ENCODE results near the gene THAP8. TPM values are rescaled to one million over a fixed set of nuclear protein-coding genes. Genes with fewer than 3 reads are reported as not detected.

The THAP8 gene
- total RNA-seq, 1 experiment from 2014 or later: 5.4 TPM

DNA sequence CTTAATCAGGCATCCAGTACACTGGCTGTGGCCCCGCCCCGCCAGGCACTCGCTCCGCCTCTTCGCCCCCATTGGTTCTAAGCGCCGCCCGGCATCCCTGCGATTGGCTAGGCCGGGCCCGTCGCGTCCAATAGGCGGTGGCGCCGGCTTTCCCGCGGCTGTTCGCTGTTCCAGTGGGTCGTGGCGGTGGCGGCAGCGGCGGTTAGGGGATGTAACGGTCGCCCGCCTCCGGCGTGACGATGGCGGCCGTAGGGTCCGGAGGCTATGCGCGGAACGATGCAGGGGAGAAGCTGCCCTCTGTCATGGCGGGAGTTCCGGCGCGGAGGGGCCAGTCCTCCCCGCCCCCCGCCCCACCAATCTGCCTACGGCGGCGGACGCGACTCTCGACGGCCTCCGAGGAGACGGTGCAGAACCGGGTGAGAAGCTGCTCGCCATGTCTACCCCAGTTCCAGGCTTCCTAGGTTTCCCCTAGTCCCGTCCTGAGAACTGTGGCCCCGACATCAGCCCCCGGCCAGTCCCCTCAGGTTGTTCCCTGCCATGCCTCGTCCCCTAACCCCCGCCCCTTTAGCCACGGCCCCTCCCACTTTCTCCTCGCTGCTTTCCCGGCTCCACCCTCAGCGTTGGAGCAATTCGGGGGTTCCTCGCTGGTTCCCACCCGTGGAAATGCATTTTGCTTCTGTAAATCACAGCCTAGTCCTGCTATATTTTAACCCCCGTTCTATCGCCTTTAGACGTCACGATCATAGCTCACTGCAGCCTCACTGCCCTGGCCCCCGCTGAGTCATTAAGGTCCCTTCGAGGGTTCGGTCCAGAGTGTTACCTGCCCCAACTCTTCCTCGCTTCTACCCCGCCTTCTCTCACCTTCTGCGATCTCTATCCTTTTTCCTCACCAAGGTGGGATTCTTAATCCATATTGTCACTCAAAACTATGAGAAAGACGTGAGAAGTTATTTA is 925 bp upstream of the THAP8 start, which contains the start of gene WDR62:
Gene WDR62 (plus strand): TSS at position 165 of the 954 bp plus-strand sequence. CDS start 75 bp downstream, at position 240.
- Mint-ChIP-seq H3K4me1 (peaks cover 23 to 31% of the 10 kb centered on the region in 2 experiments), H3K27ac (peak within 1 kb of the TSS; percentile 82 to 98 (median 96)), H3K4me3 (peak within 1 kb of the TSS; percentile 91 to 95), H3K36me3 (ENCODE audit: insufficient read depth in 1 of 3, low read depth in 3 of 3) (peaks cover 8 to 28% (median 9%) of the 10 kb centered on the region in 3 experiments), H3K9me3 (no peaks in the 10 kb centered on the region; a peak in 1 of 5 replicates), H3K27me3 (ENCODE audit: low read depth) (no peaks in the 10 kb centered on the region; the same call in 1 of the 2 replicates)
- H3K56ac ChIP-seq (ENCODE audit: insufficient read length, low read depth, low read length): no peak within 1 kb of the TSS
- DNase-seq: peak; percentile 92
- no peak within 1 kb of the TSS for H3K4ac ChIP-seq (ENCODE audit: low read depth, low read length)
- peaks cover 2% of the 10 kb centered on the region; the same call in 1 of the 2 replicates for H3K79me2 ChIP-seq (ENCODE audit: insufficient read depth, low read length)
- no peak within 1 kb of the TSS for H2BK5ac ChIP-seq (ENCODE audit: insufficient read length, low read length)
- H3K14ac ChIP-seq (ENCODE audit: insufficient read depth, low read length): peak within 1 kb of the TSS; percentile 69
- peak within 1 kb of the TSS; percentile 98 for H3K4me2 ChIP-seq (ENCODE audit: insufficient read depth, insufficient read length, low read length)
- no peaks in the 10 kb centered on the region for H3K9me3 ChIP-seq (ENCODE audit: control insufficient read depth, low read depth, low read length)
- peaks cover 10% of the 10 kb centered on the region for H3K23me2 ChIP-seq (ENCODE audit: insufficient read length, low read depth, low read length, poor library complexity, severe bottlenecking)
- H4K5ac ChIP-seq (ENCODE audit: insufficient read length, low read depth, low read length): no peak within 1 kb of the TSS
- H3K23ac ChIP-seq (ENCODE audit: insufficient read length, low read depth, low read length): no peak within 1 kb of the TSS
- H4K20me1 ChIP-seq (ENCODE audit: control insufficient read depth, insufficient read depth, insufficient read length): no peaks in the 10 kb centered on the region
- H2AK5ac ChIP-seq (ENCODE audit: insufficient read length, low read length): no peak within 1 kb of the TSS
- H3K79me1 ChIP-seq (ENCODE audit: insufficient read depth, low read depth, low read length, poor library complexity, severe bottlenecking): peaks cover 4% of the 10 kb centered on the region
- no peak within 1 kb of the TSS for H3K27ac ChIP-seq (ENCODE audit: insufficient read length, low read depth, low read length)
- no peak within 1 kb of the TSS for H2AFZ ChIP-seq (ENCODE audit: low read length)
- no peak within 1 kb of the TSS for H2BK12ac ChIP-seq (ENCODE audit: insufficient read length, low read depth, low read length)
- no peak within 1 kb of the TSS for H3T11ph ChIP-seq (ENCODE audit: low read length)
- no CpG with 5 or more reads among the region's 76 CpGs for WGBS (ENCODE audit: extremely low coverage, insufficient read length, low lambda C conversion rate)
- H4K8ac ChIP-seq (replicated peaks; ENCODE audit: insufficient read length, low read depth, low read length): no peak within 1 kb of the TSS
- peak within 1 kb of the TSS; percentile 64 for H3K9ac ChIP-seq (ENCODE audit: extremely low read depth, insufficient read length, low read length)
- no peak within 1 kb of the TSS for H4K91ac ChIP-seq (ENCODE audit: insufficient read length, low read depth, low read length)
- peaks cover 4% of the 10 kb centered on the region; the same call in 1 of the 2 replicates for H3K4me1 ChIP-seq (ENCODE audit: insufficient read depth, low read length)
- TF ChIP-seq, protein P1, sequence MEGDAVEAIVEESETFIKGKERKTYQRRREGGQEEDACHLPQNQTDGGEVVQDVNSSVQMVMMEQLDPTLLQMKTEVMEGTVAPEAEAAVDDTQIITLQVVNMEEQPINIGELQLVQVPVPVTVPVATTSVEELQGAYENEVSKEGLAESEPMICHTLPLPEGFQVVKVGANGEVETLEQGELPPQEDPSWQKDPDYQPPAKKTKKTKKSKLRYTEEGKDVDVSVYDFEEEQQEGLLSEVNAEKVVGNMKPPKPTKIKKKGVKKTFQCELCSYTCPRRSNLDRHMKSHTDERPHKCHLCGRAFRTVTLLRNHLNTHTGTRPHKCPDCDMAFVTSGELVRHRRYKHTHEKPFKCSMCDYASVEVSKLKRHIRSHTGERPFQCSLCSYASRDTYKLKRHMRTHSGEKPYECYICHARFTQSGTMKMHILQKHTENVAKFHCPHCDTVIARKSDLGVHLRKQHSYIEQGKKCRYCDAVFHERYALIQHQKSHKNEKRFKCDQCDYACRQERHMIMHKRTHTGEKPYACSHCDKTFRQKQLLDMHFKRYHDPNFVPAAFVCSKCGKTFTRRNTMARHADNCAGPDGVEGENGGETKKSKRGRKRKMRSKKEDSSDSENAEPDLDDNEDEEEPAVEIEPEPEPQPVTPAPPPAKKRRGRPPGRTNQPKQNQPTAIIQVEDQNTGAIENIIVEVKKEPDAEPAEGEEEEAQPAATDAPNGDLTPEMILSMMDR (conservative IDR thresholded peaks at IDR 0.05): no peak
- peak within 1 kb of the TSS; percentile 63 for H3K18ac ChIP-seq (ENCODE audit: insufficient read length, low read depth, low read length)
- H2BK15ac ChIP-seq (ENCODE audit: low read depth, low read length): no peak within 1 kb of the TSS
- no peak within 1 kb of the TSS for H2BK120ac ChIP-seq (ENCODE audit: low read depth, low read length, poor library complexity, severe bottlenecking)
- no peaks in the 10 kb centered on the region for H3K27me3 ChIP-seq (ENCODE audit: insufficient read depth, low read length)
- H2BK20ac ChIP-seq (ENCODE audit: low read depth, low read length, poor library complexity, severe bottlenecking): no peak within 1 kb of the TSS
